ENCODE measurements around the gene GATA6.

Gene GATA6

DNA sequence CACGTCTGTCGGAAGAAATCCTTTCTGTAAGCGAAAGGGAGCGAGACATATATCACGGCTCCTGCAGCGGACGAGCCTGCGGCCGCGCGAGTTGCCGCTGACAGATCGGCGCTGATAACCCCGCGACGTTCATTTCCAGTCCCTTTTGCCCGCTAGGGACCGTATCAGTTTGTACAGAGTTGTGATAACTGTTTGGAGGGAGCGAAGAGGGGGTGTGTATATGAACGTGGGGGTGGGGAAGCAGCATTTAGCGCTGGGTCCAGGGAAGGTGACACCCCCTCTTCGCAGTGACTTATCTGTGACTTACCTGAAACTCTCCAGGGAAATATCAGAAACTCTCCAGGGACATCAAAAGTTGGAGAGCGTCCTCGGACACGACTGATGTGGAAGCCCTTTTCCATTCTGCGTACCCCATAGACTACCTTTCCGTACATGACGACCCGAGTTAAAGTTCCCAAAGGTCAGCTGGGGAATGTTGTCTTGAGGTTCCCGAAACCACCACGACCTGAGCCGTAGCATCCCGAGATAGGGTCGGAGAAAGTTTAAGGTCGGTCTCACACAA is 948 bp upstream of the GATA6 start:
- DNase-seq: no peak
- H3K27me3 ChIP-seq (ENCODE audit: insufficient read depth, low read length, poor library complexity): no peaks in the 10 kb centered on the region

DNA sequence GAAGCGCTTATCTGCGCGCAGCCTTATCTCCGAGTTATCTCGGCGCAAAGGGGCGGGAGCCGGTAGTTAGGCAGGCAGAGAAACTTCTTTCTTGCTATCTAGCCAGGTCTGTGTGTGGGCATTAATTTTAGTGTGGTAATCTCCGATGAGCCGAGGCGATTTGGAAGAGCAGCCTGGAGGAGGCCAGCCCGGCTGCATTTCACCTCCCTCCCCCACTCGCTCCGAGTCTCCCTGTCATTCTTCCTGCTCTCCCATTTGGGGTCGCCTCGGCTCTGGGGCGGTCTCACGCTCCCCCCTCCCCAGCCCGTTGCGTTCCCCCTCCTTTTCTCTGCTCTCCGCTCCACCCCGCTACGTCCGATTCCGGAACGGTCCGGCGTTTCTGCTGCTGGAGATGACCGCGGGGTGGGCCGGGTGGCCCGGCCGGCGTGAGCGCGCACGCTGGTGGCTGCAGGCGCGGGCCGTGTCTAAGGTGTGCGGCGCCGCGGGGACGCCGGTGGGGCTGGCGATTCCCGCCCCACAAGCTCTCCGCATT is 566 bp downstream of the GATA6 start:
- TF ChIP-seq, protein P1, sequence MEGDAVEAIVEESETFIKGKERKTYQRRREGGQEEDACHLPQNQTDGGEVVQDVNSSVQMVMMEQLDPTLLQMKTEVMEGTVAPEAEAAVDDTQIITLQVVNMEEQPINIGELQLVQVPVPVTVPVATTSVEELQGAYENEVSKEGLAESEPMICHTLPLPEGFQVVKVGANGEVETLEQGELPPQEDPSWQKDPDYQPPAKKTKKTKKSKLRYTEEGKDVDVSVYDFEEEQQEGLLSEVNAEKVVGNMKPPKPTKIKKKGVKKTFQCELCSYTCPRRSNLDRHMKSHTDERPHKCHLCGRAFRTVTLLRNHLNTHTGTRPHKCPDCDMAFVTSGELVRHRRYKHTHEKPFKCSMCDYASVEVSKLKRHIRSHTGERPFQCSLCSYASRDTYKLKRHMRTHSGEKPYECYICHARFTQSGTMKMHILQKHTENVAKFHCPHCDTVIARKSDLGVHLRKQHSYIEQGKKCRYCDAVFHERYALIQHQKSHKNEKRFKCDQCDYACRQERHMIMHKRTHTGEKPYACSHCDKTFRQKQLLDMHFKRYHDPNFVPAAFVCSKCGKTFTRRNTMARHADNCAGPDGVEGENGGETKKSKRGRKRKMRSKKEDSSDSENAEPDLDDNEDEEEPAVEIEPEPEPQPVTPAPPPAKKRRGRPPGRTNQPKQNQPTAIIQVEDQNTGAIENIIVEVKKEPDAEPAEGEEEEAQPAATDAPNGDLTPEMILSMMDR (IDR thresholded peaks at IDR 0.05; ENCODE audit: borderline replicate concordance, extremely low read depth, low read length, poor library complexity, severe bottlenecking): no peak
- no peak for TF ChIP-seq EZH2 (IDR thresholded peaks at IDR 0.05; ENCODE audit: borderline replicate concordance, low read depth, low read length, severe bottlenecking)
- Histone ChIP-seq H3K9ac (ENCODE audit: low read depth, low read length) (no peak overlapping the region), H3K36me3 (ENCODE audit: insufficient read depth, low read length) (no peaks in the 10 kb centered on the region), H3K9me3 (ENCODE audit: insufficient read depth, low read length, severe bottlenecking) (no peaks in the 10 kb centered on the region), H4K20me1 (ENCODE audit: insufficient read depth, low read length) (no peaks in the 10 kb centered on the region), H3K79me2 (ENCODE audit: insufficient read depth, low read length) (no peaks in the 10 kb centered on the region), H2AFZ (ENCODE audit: low read depth, low read length) (no peak overlapping the region), H3K27me3 (ENCODE audit: insufficient read depth, low read length, poor library complexity) (no peaks in the 10 kb centered on the region), H3K4me3 (ENCODE audit: low read depth in 1 of 2, low read length in 2 of 2) (no peak overlapping the region), H3K4me2 (ENCODE audit: insufficient read depth, low read length) (no peak overlapping the region), H3K27ac (ENCODE audit: low read length) (no peak overlapping the region), H3K4me1 (ENCODE audit: insufficient read depth, low read length) (no peaks in the 10 kb centered on the region)
- DNase-seq (no peak), ATAC-seq (ENCODE audit: insufficient read depth, low read depth) (no peak)

More for the DNA sequence above, 948 bp upstream of the GATA6 start:
- no peak overlapping the region for H3K9ac ChIP-seq (ENCODE audit: low read depth, low read length)
- no peaks in the 10 kb centered on the region for H3K4me1 ChIP-seq (ENCODE audit: insufficient read depth, low read length)
- H3K4me3 ChIP-seq (ENCODE audit: low read depth in 1 of 2, low read length in 2 of 2): no peak overlapping the region
- H2AFZ ChIP-seq (ENCODE audit: low read depth, low read length): no peak overlapping the region
- no peak overlapping the region for H3K27ac ChIP-seq (ENCODE audit: low read length)
- TF ChIP-seq, protein P1 (IDR thresholded peaks at IDR 0.05; ENCODE audit: borderline replicate concordance, extremely low read depth, low read length, poor library complexity, severe bottlenecking): no peak
- TF ChIP-seq EZH2 (IDR thresholded peaks at IDR 0.05; ENCODE audit: borderline replicate concordance, low read depth, low read length, severe bottlenecking): no peak
- ATAC-seq (ENCODE audit: insufficient read depth, low read depth): no peak
- no peaks in the 10 kb centered on the region for H3K36me3 ChIP-seq (ENCODE audit: insufficient read depth, low read length)
- H3K9me3 ChIP-seq (ENCODE audit: insufficient read depth, low read length, severe bottlenecking): no peaks in the 10 kb centered on the region
- H3K4me2 ChIP-seq (ENCODE audit: insufficient read depth, low read length): no peak overlapping the region
- no peaks in the 10 kb centered on the region for H4K20me1 ChIP-seq (ENCODE audit: insufficient read depth, low read length)
- H3K79me2 ChIP-seq (ENCODE audit: insufficient read depth, low read length): no peaks in the 10 kb centered on the region

DNA sequence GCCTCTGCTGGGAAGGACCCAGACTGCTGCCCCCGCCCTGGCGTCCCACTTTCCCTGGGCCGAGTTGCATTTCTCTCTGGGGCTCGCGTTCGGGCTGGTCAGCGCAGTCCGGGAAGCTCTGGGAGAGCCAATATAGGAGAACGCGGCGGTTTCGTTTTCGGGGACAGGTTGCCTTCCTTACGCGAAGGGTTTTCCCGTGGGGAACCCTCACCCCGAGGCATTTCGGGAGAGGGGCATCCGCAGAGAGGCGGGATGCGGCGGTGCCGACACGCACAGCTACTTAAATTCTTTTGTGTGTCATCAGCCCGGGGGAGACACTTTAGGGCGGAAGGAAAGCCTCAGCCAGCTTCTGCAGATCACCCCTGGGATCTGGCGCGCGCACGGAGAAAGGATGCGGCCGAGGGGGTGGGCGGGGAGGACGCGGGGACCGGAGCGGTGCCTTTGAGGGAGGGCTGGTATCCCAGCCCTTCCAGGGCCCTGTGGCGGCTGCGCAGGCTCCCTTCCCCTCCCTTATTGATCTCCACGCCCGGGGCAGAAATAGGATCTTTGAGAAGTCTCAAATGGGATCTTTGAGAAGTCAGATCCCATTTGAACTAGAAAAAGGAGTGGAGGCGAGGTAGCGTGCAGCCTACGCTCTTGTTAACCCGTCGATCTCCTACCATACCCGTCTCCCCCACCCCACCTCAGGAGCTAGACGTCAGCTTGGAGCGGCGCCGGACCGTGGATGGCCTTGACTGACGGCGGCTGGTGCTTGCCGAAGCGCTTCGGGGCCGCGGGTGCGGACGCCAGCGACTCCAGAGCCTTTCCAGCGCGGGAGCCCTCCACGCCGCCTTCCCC is 1.2 kb downstream of the GATA6 start:
- no peaks in the 10 kb centered on the region for H3K9me3 ChIP-seq (ENCODE audit: insufficient read depth, low read length, severe bottlenecking)
- no peak overlapping the region for H3K4me3 ChIP-seq (ENCODE audit: low read depth in 1 of 2, low read length in 2 of 2)
- no peaks in the 10 kb centered on the region for H3K79me2 ChIP-seq (ENCODE audit: insufficient read depth, low read length)
- H3K36me3 ChIP-seq (ENCODE audit: insufficient read depth, low read length): no peaks in the 10 kb centered on the region
- no peaks in the 10 kb centered on the region for H4K20me1 ChIP-seq (ENCODE audit: insufficient read depth, low read length)
- DNase-seq: no peak
- H3K9ac ChIP-seq (ENCODE audit: low read depth, low read length): no peak overlapping the region
- no peak overlapping the region for H3K4me2 ChIP-seq (ENCODE audit: insufficient read depth, low read length)
- H3K27ac ChIP-seq (ENCODE audit: low read length): no peak overlapping the region
- no peak for ATAC-seq (ENCODE audit: insufficient read depth, low read depth)
- no peak for TF ChIP-seq EZH2 (IDR thresholded peaks at IDR 0.05; ENCODE audit: borderline replicate concordance, low read depth, low read length, severe bottlenecking)
- TF ChIP-seq, protein P1 (IDR thresholded peaks at IDR 0.05; ENCODE audit: borderline replicate concordance, extremely low read depth, low read length, poor library complexity, severe bottlenecking): no peak
- no peaks in the 10 kb centered on the region for H3K27me3 ChIP-seq (ENCODE audit: insufficient read depth, low read length, poor library complexity)
- no peak overlapping the region for H2AFZ ChIP-seq (ENCODE audit: low read depth, low read length)
- H3K4me1 ChIP-seq (ENCODE audit: insufficient read depth, low read length): no peaks in the 10 kb centered on the region
